GM19351 (cell line): ENCODE data around the gene HOXB7.

Source experiments
- ATAC-seq: cut with Tn5 transposase; IDR thresholded peaks from one replicate; pipeline ENCODE4 v1.9.1; 2021; ENCODE audit warnings: mild to moderate bottlenecking, moderate library complexity; ENCODE audit not compliant: unreplicated experiment

The HOXB7 gene

DNA sequence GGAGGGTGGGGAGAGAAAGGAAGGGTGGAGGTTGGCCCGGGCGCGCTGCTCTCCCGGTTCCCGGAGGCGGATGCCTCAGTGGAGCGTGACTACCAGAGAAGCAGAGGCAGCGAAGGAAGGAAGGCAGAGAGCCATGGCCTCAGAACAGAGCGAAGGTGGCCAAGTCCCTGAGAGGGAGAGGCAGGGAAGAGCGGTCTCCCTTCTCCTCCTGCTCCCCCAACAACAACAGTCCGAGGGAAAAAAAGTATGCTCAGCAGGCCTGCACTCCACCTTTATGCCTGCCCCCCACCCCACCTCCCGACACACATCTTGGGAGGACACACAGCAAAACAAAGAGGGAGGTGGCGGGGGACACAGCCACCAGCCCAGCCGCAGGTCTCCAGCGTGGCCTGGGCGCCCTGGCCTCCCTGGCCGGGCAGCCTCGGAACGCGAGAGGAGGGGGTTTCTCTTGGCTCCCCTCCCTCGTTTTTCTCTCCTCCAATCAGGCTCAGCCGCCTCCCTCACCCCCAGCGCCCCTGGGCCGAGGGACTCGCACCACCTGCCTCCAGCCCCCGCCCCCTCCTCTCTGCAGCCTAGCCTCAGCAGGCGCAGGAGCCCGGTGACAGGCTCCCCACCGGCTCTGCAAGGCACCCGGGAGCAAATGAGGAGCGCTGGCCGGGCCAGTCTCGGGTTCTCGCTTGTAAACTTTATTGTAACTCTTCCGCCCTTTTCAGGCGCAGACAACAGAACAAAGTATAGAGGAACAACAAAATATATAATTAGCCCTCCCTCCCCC is 1.1 kb upstream of the HOXB7 start:
- ATAC-seq, result no peak

DNA sequence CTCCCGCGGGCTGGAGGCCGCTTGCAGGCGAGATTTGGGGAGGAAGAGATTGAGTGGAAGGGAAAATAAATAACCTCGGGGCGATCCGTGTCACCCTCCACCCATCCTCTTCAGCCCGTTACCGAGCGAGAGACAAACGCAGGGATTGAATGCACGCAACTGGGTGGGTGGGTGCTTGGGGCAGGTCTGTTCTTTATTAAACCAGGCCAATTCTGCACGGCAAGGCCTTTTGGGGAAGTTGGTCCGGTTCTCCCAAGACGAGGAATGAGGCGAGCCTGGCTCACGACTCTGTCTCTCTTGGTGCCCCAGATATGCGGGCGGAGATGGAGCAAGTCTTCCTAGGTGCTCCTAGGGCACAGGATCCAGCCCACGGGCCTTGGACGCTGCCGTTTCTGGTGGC is 396 bp upstream of the HOXB7 start:
- no peak for ATAC-seq

DNA sequence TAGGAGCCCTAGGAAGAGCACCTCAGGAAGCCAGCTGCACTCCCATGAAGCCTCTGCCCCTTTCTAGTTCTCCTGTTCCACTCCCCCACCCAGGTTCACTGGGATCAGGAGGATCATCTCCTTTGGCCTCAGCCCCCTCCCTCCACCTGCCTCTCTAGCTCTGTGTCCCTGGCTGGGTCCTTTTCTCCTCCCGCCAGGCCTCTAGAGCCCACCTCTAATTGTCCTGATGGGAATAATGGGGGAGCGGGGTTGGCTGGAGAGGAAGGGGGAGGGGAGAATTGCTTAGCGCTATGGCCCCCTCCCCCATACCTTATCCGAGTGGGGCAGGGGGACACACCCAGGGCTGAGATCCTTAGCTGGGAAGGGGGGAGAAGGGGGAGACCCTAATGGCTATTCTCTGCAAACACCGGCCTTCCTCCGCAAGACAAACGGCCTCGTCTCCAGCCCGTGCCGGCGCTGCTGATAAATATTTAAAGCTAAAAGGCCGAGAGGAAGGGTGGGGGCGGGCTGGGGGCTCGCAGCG is 997 bp downstream of the HOXB7 start:
- ATAC-seq, result no peak

DNA sequence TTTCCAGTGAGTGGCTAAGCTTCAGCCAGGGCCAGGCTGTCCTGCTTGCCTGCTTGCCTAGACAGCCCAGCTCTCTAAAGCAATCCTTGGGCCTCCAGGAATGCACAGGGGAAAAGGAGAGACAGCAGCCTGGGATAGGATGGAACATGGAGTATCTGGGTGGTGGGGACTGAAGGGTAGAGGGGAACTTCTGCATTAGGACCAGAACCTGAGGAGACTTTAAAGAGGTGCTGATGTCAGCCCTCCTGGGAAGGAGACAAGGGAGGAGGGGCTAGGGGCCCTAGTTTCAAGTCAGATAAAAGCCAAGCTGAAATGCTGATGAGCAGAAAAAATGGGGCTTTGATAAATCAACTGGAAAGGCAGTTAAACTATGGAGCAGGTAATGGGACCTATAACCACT is 1.8 kb downstream of the HOXB7 start:
- no peak for ATAC-seq

DNA sequence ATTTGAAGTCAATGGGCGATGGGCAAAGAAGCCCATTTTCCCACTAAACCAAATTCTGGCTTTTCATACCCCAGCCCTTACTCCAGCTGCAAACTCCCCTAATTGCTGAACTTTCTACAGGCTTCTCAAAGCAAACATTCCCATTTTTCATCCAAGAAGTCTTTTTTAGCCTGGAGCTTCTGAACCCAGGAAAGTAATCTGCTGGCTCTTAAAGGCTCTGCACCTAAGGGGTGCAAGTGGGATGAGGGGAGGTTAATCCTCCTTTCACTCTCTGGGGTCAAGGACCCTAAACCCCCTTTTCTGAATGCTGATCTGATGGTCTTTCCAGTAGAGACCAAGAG is 2.4 kb downstream of the HOXB7 start:
- ATAC-seq, result no peak

DNA sequence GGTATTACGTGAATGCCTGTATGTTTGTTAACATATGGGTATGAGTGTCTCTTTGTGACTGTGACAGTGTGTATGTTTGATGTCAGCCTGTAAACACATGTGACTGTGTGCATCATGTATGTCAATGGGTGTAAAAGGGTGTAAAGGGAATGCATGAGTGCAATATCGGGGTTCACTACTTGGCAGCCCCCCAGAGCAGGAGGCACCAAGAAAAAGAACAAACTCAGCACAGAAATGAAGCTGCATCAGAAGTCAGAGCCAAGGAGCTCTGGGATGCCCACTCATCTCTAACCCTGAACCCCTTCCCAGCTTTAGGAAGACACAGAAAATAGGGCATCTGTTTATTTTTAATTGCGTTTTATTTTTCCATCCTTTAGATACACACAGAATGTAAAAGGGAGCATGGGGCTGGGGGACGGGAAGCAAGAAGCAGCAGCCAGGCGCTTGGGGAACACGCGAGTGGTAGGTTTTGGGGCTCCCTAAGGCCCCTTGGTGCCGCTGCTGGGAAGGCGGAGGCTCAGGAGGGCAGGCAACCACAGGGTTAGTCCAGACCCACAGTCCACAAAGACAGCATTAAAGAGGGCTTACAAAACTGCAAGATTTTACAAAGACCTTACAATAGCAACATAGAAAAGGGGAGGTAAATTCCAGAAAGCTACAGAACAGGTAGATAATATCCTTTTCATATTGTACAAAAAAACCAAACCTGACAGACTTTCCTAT is 3.8 kb downstream of the HOXB7 start:
- no peak for ATAC-seq

DNA sequence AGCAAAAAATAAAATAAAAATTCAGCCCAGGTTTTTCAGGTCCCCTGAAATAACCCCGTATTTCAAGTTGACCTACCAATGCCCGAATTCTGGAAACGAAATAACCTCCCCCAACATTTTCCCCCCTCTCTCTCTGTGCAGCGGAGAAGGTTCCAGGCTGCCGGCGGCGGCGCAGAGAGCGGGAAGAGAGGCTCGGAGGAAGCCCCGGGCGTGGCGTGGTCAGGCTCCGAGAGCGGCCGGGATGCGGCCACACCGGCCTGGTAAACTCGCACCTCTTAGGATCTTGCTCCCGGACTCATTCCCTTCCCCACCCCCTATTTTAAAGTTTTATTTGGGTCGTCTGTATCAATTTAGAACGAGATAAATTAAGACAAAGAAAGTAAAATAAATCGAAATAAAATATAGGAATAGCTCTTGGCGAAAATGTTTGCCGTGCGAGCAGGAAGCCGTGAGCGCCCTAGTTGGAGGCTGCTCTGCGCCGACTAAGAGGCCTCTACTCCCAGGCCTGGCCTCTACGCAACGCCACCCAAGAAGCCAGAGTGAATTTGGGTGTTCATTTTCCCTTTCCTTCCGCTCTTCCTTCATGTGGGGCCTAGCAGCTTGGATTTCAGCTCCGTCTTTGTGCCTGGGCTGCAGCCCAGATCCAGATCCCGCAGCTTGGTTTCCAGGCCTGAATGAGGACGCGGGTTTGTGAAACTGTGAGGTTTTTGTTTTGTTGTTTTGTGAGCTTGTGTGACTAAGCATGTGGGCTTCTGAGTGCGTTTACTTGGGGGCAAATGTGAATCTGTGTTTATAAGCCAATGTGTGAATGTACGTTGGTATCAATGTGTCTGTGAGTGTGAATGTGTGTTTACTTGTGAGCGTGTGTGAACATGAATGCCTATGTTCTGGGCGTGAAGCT is 4.6 kb downstream of the HOXB7 start:
- no peak for ATAC-seq

DNA sequence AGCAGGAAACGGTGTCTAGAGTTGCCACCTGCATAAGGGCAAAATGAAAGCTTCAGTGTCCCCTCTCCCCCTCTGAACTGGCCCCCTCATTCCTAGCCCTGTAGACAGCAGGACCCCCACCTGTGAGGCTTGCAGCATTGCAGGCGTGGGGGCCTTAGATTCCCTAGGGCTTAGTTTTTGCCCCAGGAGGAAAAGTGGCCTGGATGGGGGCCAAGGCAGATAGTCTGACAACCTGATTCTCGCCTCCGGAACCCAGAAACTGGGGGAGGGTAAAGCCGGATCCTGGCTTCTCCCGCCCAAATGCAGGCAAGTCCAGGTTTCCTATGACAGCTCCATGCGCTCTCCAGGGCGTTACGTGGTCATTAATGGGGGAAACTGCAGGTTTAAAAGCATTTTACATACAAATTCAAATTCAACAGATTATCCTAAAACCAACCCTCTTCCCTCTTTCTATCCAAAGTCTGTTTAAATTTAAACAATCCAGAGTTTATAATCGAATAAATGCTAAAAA is 5.4 kb downstream of the HOXB7 start:
- no peak for ATAC-seq

DNA sequence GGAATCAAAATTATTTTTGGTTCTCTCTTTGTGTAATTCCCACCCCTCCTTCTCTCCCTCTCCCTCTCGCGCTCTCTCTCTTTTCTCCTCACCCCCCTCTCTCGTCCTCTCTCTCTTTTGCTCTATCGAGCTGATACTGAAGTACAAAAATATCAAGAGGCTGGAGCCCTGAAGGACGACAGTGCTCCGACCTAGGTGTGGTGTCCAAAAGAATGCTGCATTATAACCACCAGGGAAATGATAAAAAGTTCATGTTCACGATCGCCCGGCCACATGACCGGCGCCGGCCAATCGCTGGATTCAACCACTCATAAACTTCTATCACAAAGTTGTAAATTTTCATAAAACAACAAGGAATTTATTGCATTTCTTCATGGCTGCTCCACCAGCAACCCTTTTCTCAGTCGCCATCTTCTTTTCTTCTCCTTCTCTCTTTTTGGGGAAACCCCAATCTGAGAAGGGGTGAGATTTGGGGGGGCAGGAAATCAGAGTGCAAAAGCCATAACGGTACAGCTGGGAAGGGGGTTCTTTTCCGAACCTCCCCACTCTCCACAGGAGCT is 6.0 kb downstream of the HOXB7 start, which contains the start of gene HOXB6:
HOXB6 (minus strand) TSS at position 217 of the 560 bp plus-strand sequence. CDS start 6,836 bp downstream, outside the sequence.
- ATAC-seq, result no peak

DNA sequence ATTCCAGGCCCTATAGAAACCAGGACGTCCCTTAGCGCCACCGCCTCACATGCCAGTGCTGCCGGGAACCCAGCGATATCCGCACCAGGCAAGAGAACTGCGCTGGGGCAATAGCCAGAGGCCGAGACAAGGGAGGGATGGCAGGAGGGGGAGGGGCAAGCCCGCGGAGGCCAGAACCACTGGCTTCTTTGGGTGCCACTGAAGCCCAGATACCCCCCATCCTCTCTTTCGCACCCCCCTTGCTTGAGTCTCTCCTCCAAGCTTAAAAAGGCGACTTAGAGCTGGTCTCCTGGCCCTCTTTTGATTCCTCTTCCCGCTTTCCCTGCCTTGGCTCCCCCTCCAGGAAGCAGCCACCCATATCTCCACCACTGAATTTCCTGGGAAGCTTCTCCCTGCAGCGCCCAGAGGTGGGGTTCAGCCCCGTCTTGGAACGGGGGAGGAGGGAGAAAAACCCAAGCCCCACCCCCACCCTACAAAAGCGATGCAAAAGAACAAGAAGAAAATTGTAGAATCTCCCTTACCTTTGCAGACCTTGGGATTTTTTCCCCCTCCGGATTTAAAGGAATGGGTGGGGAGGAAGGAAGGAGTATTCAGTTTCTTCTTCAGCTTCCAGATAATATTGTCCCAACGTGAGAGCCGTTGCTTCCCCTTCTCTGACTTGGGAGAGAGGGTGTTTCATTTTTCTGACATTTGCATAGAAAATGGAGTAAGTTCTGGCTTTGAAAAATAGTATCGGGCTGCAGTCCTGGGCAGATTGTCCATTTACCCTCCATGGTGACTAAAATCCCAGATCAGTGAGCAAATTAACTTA is 6.7 kb downstream of the HOXB7 start:
- ATAC-seq, result no peak

DNA sequence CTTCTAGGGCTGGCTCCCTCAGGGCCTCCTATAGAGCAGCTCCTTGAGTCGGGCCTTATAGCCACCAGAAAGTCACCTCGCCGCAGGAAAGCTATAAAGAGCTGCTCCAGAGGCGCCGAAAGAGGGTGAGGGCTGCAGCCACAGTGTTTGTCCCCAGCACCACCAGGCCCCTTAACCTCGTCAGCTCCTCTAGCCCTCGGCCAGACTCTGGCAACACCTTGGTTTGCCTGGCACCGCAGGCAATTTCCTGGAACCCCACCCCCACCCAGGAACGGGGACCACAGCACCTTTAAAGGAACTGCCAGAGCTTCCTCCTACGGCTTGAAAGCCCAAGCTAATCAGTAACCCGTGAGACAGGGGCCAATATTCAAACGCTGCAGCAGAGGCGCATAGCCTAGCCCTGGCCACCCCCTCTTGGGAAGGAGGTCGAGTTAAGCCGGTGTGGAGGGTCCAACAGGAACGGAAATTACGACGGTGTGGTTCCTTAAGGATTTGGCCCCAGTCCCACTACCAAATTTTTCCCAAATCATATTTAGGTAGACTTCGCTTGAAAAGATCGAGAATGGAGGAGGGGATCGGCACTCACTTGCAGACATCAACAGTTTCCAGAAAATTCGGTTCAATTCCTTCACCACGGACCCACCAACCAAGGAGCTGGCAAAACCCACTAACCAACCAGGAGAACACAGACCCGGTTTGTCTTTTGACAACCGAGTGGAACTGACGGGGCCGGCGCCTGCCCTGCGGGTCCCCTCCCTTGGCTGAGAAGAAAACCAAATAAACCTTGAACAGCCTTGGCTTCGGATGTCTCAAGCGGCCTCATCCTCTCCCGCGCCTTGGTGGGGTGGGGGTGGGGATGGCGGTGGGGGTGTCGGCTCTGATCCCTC is 9.0 kb downstream of the HOXB7 start:
- no peak for ATAC-seq

DNA sequence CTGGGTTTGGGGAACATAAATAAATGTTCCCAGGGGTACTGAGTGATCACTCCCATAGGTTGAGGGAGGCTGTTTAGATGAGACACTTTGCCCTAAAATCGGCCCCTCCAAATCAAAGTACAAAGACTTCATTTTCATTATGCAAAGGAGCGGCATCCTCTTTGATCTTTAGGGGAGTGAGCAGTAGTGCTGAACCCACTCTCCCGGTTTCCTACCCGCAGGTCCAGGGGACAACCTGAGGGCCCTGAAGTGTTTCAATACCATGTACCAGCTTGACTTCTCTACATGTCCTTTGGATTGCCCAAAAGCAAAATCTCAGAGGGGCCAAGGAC is 9.6 kb downstream of the HOXB7 start:
- ATAC-seq, result no peak

DNA sequence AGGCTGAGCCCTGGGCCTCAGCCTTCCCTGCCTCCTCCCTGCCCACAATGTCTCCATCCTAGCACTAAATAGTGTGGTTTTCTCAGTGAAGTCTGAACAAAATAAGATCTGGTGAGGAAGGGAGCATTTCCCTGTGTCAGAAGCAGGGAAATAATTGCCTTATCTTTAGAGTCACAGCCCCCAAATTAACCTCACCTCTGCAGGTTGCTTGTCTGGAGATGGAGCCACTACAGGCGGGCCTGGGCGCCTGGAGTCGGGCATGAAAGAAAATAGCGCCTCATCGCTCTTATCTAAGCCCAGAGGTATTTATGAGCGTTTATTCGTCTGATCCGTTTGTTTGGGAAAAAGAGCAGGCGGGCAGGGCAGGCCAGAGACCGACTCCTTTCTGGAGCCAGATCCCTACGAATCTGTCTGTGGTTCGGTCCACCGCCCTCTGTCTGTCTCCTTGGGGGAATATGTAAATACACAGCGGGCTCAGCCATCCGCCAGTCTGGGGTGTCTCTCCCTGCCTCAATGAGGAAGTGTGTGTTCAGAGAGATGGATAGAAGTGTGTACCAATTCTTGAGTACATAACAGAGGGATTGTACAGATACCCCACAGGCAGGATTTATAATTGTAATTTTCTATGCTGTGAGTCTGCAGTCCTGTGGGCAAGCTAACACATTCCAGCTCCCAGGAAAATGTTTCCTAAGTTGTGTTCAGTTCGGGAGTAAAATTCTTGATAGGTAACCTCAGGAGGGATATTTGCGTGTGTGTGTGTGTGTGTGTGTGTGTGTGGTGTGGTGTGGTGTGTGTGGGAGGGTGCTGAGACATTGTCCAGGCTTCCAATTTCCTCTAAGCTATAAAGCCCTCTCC is 10.3 kb downstream of the HOXB7 start:
- no peak for ATAC-seq

DNA sequence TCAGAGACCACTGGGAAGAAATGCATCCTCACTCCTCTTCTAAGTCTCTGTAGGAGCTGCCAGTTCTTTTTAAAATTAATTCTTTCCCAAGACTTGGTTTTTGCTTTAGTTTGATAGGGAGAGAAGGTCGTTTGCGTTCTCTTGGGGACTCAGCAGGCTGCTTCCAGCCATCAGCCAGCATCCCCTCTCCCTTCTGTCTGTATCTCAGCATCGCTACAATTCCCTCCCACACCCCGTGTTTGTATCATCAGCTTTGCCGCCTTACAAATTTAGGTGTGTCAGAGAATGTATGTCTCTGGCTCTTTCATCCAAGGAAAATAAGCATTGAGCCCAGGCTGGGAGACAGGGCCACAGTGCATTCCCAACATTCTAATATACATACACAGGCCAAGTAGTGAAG is 11.5 kb downstream of the HOXB7 start:
- no peak for ATAC-seq

DNA sequence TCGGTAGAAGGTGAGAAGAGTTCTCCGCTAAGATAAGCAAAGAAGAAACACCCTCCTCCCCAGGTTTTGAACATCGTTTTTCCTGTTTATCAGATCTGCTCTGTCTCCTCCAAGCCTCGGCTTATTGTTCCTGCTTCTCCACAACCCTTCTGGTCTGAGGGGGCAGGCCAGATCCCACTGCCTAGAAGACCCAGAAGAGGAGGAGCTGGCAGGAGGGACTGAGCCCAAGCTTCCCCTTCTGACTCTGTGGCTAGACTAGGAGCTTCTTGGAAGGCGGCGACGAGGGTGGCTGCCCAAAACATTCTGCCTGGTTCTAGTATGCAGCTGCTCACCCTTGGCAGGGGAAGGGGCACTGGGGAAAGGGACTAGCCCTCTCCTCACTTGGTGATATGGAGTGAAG is 12.1 kb downstream of the HOXB7 start:
- no peak for ATAC-seq

DNA sequence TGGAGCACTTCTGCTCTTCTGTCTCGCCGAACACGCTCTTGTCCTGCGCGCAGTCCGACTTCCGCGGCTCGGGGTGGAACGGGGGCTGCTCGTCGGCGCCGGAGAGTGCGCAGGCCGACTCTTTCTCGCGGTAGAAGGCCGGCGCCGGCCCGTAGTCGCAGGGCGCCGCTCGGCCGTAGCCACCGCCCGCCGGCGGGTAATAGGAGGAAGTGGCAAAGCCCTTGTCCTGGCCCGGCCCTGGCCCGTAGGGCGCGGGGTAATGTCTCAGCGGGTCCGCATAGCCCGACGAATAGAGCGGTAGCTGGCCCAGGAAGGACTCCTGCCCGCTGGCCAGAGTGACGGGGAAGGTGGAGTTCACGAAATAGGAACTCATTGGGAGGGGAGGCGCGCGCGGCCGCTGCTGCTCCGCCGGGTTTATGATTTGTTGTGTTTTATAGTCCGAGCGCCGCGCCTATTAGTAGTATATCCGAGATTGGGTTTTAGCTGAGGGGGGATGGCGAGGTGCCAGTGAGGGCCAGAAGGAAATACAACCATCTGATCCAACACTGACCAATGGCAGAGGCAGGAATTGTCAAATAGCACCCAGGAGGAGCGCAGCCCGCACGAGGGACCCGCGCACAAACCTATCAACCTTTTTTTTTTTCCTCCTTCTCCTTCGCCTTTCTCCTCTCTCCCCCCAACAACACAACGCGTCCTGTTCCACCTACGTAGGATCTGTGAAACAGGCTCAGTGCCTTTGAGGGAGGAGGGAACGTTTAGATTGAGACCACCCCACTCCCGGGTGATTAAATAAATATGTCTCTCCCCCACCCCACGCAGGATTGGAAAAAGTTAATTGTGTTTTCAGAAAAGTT is 12.8 kb downstream of the HOXB7 start:
- no peak for ATAC-seq

DNA sequence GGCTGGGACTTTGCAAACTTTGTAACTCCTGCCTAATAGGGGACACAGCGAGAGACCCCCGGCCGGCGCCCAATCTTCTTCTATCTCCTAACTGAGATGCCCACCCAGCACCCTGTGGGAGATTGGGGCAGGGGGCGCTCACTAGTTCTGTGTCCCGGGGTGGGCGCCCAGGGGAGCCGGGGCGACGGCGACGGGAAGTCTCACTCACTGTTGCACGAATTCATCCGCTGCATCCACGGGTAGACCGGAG is 13.4 kb downstream of the HOXB7 start:
- no peak for ATAC-seq
